WTC11 (cell line): Measurements from ENCODE around the gene EHBP1. TPM values are rescaled to one million over a fixed set of nuclear protein-coding genes. Genes with fewer than 3 reads are reported as not detected.

ENCODE experiments used
- ATAC-seq: fragments of 200-7000 bp; cut with Tn5 transposase; 2 replicates; pipeline ENCODE4 v1.10.0; 2021; ENCODE audit warnings: mild to moderate bottlenecking, moderate library complexity
- CTCF ChIA-PET: fragments of 300-600 bp; sonication (Branson Sonifier 250); formaldehyde crosslinking; loops from one replicate; lab custom pipeline; 2021; ENCODE audit warnings: antibody characterized with exemption; lab: Charles Lee
- POLR2A ChIA-PET: fragments of 350-600 bp; sonication (Branson Sonifier 250); formaldehyde crosslinking; loops from one replicate; lab custom pipeline; 2021; ENCODE audit warnings: antibody characterized with exemption; lab: Charles Lee
- DNase-seq: peaks from one replicate; pipeline ENCODE4 v3.0.0; 2021; ENCODE audit warnings: low spot score
- H3K27ac Mint-ChIP-seq: 2 replicates; pipeline ENCODE4 v1.8.0; 2021; ENCODE audit warnings: mixed read lengths
- H3K27me3 Mint-ChIP-seq: 2 replicates; pipeline ENCODE4 v1.8.0; 2021; ENCODE audit warnings: low read depth, mild to moderate bottlenecking, moderate library complexity, mixed read lengths
- H3K36me3 Mint-ChIP-seq: 2 replicates; pipeline ENCODE4 v1.8.0; 2021; ENCODE audit warnings: mixed read lengths
- H3K4me1 Mint-ChIP-seq: 2 replicates; pipeline ENCODE4 v1.8.0; 2022; ENCODE audit warnings: mixed read lengths
- H3K4me3 Mint-ChIP-seq: 2 replicates; pipeline ENCODE4 v1.8.0; 2021; ENCODE audit warnings: mild to moderate bottlenecking, moderate library complexity, mixed read lengths
- H3K9me3 Mint-ChIP-seq: 2 replicates; pipeline ENCODE4 v1.8.0; 2021; ENCODE audit warnings: mixed read lengths
- AR ChIP-seq: fragments of 250-450 bp; sonication (Bioruptor Pico); IDR thresholded peaks from 2 replicates; pipeline ENCODE4 v1.9.0; 2021; ENCODE audit warnings: mild to moderate bottlenecking
- CTCF ChIP-seq: fragments of 200-600 bp; IDR thresholded peaks from 2 replicates; pipeline ENCODE4 v1.8.0; 2022; ENCODE audit warnings: antibody characterized with exemption
- ELF4 ChIP-seq: sonication (generic); formaldehyde crosslinking; IDR thresholded peaks from 2 replicates; pipeline ENCODE4 v1.8.1; 2022; ENCODE audit warnings: low read depth, mild to moderate bottlenecking, moderate library complexity, missing genetic modification reagents
- ERG ChIP-seq: fragments of 250-450 bp; sonication (Bioruptor Pico); IDR thresholded peaks from 2 replicates; pipeline ENCODE4 v1.8.0; 2021; ENCODE audit warnings: mild to moderate bottlenecking
- HMGA2 ChIP-seq: fragments of 250-450 bp; sonication (Bioruptor Pico); IDR thresholded peaks from 2 replicates; pipeline ENCODE4 v1.4.0; 2021; ENCODE audit warnings: mild to moderate bottlenecking, moderate library complexity
- IRF1 ChIP-seq: sonication (generic); formaldehyde crosslinking; IDR thresholded peaks from 2 replicates; pipeline ENCODE4 v1.8.0; 2023; ENCODE audit warnings: missing genetic modification reagents
- JUN ChIP-seq: sonication (generic); formaldehyde crosslinking; IDR thresholded peaks from 2 replicates; pipeline ENCODE4 v1.8.0; 2023; ENCODE audit warnings: mild to moderate bottlenecking, missing genetic modification reagents
- NR1H2 ChIP-seq: sonication (generic); formaldehyde crosslinking; IDR thresholded peaks from 2 replicates; pipeline ENCODE4 v1.9.0; 2021; ENCODE audit warnings: mild to moderate bottlenecking, moderate library complexity, missing genetic modification reagents
- SMAD4 ChIP-seq: sonication (generic); formaldehyde crosslinking; IDR thresholded peaks from 2 replicates; pipeline ENCODE4 v1.8.0; 2022; ENCODE audit warnings: mild to moderate bottlenecking, missing genetic modification reagents
- TEAD1 ChIP-seq: sonication (generic); formaldehyde crosslinking; IDR thresholded peaks from 2 replicates; pipeline ENCODE4 v1.8.0; 2022; ENCODE audit warnings: mild to moderate bottlenecking, missing genetic modification reagents
- TP53 ChIP-seq: sonication (generic); formaldehyde crosslinking; IDR thresholded peaks from 2 replicates; pipeline ENCODE4 v1.8.1; 2023; ENCODE audit warnings: mild to moderate bottlenecking, missing genetic modification reagents
- ZNF232 ChIP-seq: sonication (generic); formaldehyde crosslinking; IDR thresholded peaks from 2 replicates; pipeline ENCODE4 v1.8.0; 2022; ENCODE audit warnings: mild to moderate bottlenecking, missing genetic modification reagents
- ZNF416 ChIP-seq: fragments of 250-450 bp; sonication (Bioruptor Pico); IDR thresholded peaks from 2 replicates; pipeline ENCODE4 v1.9.0; 2021; ENCODE audit warnings: mild to moderate bottlenecking, inconsistent platforms
- total RNA-seq: library from RNA; stranded (reverse); gene quantifications from 3 replicates; pipeline ENCODE4 v1.2.3, GENCODE V29; 2021
- TF ChIP-seq, protein P1 (sequence below): sonication (generic); formaldehyde crosslinking; IDR thresholded peaks from 2 replicates; pipeline ENCODE4 v1.8.1; 2023; ENCODE audit warnings: mild to moderate bottlenecking, missing genetic modification reagents, moderate library complexity
- TF ChIP-seq, protein P2 (sequence below): sonication (generic); formaldehyde crosslinking; IDR thresholded peaks from 2 replicates; pipeline ENCODE4 v1.8.1; 2023; ENCODE audit warnings: mild to moderate bottlenecking, missing genetic modification reagents
- TF ChIP-seq, protein P3 (sequence below): fragments of 250-450 bp; sonication (Bioruptor Pico); conservative IDR thresholded peaks from 2 replicates; pipeline ENCODE4 v1.9.0; 2021; ENCODE audit warnings: mild to moderate bottlenecking
- TF ChIP-seq, protein P4 (sequence below): sonication (generic); formaldehyde crosslinking; conservative IDR thresholded peaks from 2 replicates; pipeline ENCODE4 v1.8.1; 2022; ENCODE audit warnings: mild to moderate bottlenecking, missing genetic modification reagents
- TF ChIP-seq, protein P5 (sequence below): sonication (generic); formaldehyde crosslinking; IDR thresholded peaks from 2 replicates; pipeline ENCODE4 v1.8.0; 2022; ENCODE audit warnings: mild to moderate bottlenecking, missing genetic modification reagents

Gene EHBP1
- total RNA-seq, 1 experiment from 2014 or later = 36.4 TPM

DNA sequence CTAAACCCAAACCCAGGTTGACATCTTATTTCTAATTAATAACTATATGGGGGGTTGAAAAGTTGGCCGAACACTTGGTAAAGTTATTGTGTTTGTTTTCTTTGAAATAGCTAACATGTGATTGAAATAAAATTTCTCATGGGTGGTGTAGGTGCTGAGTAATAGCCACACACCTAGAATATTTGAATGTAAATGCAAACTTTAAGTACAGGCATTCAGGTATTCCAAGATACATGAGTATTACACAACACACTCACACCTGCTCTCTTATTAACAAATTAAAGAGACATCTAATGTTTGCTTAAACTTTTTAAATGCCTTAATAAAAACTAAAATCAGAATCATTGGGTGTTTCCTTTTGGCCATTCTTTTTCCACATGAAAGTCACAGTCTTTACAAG lies 165.5 kb downstream of the EHBP1 start:
- H3K4me3 Mint-ChIP-seq = no peak overlapping the region
- no peaks in the 10 kb centered on the region for H3K27me3 Mint-ChIP-seq
- H3K9me3 Mint-ChIP-seq = peaks cover 19% of the 10 kb centered on the region
- POLR2A ChIA-PET = interaction anchor here (0.6 kb wide), 1 partner anchor 19 kb away, joined by 3 read pairs; no protein-coding TSS in a partner anchor
- peaks cover 35% of the 10 kb centered on the region for H3K36me3 Mint-ChIP-seq
- TF ChIP-seq, protein P1, sequence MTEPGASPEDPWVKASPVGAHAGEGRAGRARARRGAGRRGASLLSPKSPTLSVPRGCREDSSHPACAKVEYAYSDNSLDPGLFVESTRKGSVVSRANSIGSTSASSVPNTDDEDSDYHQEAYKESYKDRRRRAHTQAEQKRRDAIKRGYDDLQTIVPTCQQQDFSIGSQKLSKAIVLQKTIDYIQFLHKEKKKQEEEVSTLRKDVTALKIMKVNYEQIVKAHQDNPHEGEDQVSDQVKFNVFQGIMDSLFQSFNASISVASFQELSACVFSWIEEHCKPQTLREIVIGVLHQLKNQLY = no peak
- TF ChIP-seq, protein P2, sequence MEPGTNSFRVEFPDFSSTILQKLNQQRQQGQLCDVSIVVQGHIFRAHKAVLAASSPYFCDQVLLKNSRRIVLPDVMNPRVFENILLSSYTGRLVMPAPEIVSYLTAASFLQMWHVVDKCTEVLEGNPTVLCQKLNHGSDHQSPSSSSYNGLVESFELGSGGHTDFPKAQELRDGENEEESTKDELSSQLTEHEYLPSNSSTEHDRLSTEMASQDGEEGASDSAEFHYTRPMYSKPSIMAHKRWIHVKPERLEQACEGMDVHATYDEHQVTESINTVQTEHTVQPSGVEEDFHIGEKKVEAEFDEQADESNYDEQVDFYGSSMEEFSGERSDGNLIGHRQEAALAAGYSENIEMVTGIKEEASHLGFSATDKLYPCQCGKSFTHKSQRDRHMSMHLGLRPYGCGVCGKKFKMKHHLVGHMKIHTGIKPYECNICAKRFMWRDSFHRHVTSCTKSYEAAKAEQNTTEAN (CRISPR knock-in tag) = no peak
- no peak for TF ChIP-seq HMGA2 (CRISPR knock-in tag)
- TF ChIP-seq ERG (CRISPR knock-in tag) = no peak
- no peak for TF ChIP-seq ZNF232 (CRISPR knock-in tag)
- no peak for TF ChIP-seq ZNF416 (CRISPR knock-in tag)
- TF ChIP-seq ELF4 (CRISPR knock-in tag) = no peak
- TF ChIP-seq, protein P3, sequence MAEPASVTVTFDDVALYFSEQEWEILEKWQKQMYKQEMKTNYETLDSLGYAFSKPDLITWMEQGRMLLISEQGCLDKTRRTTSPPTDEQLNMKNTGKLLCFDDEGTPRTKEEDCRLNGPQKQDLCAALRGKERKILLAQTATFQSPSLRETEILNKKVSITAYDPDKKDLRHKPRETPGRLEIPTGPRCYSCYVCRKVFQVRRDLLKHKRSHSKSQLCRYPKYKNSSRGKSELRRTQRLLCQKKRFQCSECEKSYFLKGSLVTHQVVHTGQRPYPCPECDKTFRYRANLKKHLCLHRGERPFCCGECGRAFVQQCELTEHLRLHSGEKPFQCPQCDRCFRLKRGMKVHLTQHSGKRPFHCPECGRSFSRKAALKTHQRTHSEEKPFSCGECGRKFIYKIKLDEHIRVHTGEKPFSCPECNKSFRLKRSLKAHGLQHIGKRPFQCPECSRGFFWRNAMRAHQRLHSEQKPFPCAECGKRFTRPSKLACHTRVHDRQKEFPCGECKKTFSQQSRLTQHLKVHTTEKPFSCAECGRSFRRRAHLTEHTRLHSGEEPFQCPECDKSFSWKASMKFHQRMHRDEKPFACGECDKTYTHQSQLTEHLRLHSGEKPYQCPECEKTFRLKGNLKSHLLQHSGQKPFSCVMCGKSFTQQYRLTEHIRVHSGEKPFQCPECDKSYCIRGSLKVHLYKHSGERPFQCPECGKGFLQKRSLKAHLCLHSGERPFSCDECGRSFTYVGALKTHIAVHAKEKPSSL (CRISPR knock-in tag) = no peak
- no peak for TF ChIP-seq AR (CRISPR knock-in tag)
- no peak overlapping the region for H3K27ac Mint-ChIP-seq
- peaks cover 7% of the 10 kb centered on the region; the same call in 1 of the 2 replicates for H3K4me1 Mint-ChIP-seq
- ATAC-seq (no peak), DNase-seq (no peak)
- CTCF ChIA-PET = no interaction called here

GRCh38 chr2:62871506-62871905 lies 166.0 kb downstream of the EHBP1 start:
- Mint-ChIP-seq H3K4me3 (no peak overlapping the region), H3K27me3 (no peaks in the 10 kb centered on the region), H3K36me3 (peaks cover 40% of the 10 kb centered on the region), H3K9me3 (peaks cover 19% of the 10 kb centered on the region), H3K4me1 (peaks cover 7% of the 10 kb centered on the region; the same call in 1 of the 2 replicates), H3K27ac (no peak overlapping the region)
- ATAC-seq (no peak), DNase-seq (no peak)
- ChIA-PET CTCF (no interaction called here), POLR2A (no interaction called here)
- TF ChIP-seq CTCF (no peak), TP53 (CRISPR knock-in tag) (no peak), NR1H2 (CRISPR knock-in tag) (no peak), IRF1 (CRISPR knock-in tag) (no peak), SMAD4 (CRISPR knock-in tag) (no peak), TEAD1 (no peak), ZNF232 (CRISPR knock-in tag) (no peak), JUN (CRISPR knock-in tag) (no peak)
- TF ChIP-seq, protein P4, sequence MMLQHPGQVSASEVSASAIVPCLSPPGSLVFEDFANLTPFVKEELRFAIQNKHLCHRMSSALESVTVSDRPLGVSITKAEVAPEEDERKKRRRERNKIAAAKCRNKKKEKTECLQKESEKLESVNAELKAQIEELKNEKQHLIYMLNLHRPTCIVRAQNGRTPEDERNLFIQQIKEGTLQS (CRISPR knock-in tag) = no peak
- TF ChIP-seq, protein P5, sequence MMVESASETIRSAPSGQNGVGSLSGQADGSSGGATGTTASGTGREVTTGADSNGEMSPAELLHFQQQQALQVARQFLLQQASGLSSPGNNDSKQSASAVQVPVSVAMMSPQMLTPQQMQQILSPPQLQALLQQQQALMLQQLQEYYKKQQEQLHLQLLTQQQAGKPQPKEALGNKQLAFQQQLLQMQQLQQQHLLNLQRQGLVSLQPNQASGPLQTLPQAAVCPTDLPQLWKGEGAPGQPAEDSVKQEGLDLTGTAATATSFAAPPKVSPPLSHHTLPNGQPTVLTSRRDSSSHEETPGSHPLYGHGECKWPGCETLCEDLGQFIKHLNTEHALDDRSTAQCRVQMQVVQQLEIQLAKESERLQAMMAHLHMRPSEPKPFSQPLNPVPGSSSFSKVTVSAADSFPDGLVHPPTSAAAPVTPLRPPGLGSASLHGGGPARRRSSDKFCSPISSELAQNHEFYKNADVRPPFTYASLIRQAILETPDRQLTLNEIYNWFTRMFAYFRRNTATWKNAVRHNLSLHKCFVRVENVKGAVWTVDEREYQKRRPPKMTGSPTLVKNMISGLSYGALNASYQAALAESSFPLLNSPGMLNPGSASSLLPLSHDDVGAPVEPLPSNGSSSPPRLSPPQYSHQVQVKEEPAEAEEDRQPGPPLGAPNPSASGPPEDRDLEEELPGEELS = no peak
- TF ChIP-seq, protein P3 (CRISPR knock-in tag) = no peak
